ENCODE data around the gene PTPMT1.
"Not testable (repeated sequence)": the region's sequence is repeated elsewhere in the genome, so short reads cannot be mapped to it uniquely, and the experiment has no call there.

DNA sequence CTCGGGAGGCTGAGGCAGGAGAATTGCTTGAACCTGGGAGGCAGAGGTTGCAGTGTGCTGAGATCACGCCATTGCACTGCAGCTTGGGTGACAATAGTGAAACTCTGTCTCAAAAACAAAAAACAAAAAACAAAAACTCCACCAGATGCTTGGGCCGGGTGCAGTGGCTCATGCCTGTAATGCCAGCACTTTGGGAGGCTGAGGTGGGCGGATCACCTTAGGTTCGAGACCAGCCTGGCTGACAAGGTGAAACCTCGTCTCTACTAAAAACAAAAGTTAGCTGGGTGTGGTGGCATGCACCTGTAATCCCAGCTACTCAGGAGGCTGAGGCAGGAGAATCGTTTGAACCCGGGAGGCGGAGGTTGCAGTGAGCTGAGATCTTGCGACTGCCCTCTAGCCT, 1.0 kb upstream of the PTPMT1 start:
- not testable (repeated sequence) for TF ChIP-seq EP300, POLR2AphosphoS5, POLR2A (IDR thresholded peaks at IDR 0.05)
- TF ChIP-seq, protein P1, sequence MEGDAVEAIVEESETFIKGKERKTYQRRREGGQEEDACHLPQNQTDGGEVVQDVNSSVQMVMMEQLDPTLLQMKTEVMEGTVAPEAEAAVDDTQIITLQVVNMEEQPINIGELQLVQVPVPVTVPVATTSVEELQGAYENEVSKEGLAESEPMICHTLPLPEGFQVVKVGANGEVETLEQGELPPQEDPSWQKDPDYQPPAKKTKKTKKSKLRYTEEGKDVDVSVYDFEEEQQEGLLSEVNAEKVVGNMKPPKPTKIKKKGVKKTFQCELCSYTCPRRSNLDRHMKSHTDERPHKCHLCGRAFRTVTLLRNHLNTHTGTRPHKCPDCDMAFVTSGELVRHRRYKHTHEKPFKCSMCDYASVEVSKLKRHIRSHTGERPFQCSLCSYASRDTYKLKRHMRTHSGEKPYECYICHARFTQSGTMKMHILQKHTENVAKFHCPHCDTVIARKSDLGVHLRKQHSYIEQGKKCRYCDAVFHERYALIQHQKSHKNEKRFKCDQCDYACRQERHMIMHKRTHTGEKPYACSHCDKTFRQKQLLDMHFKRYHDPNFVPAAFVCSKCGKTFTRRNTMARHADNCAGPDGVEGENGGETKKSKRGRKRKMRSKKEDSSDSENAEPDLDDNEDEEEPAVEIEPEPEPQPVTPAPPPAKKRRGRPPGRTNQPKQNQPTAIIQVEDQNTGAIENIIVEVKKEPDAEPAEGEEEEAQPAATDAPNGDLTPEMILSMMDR (IDR thresholded peaks at IDR 0.05), result not testable (repeated sequence)
